Effector memory CD4-positive, alpha-beta T cell (primary cell): ENCODE results near the gene ERC2.

Experiments used
- DNase-seq, 3 donors: peaks; one replicate each; pipeline ENCODE4 v3.0.0-alpha.2; 2020
- H3K27ac ChIP-seq: 2 replicates; pipeline ENCODE4 v1.7.0; 2013; ENCODE audit warnings: mild to moderate bottlenecking, low read length, moderate library complexity; ENCODE audit not compliant: insufficient read depth, poor library complexity, severe bottlenecking
- H3K27me3 ChIP-seq: replicated peaks from 2 replicates; pipeline ENCODE4 v1.7.0; 2013; ENCODE audit warnings: mild to moderate bottlenecking, low read length; ENCODE audit not compliant: insufficient read depth, control insufficient read depth, poor library complexity, severe bottlenecking
- H3K36me3 ChIP-seq: 2 replicates; pipeline ENCODE4 v1.7.0; 2013; ENCODE audit warnings: mild to moderate bottlenecking, low read length, moderate library complexity; ENCODE audit not compliant: control insufficient read depth, insufficient read depth
- H3K4me1 ChIP-seq: 2 replicates; pipeline ENCODE4 v1.7.0; 2013; ENCODE audit warnings: low read length, mild to moderate bottlenecking; ENCODE audit not compliant: control insufficient read depth, insufficient read depth, poor library complexity, severe bottlenecking
- H3K4me3 ChIP-seq: 2 replicates; pipeline ENCODE4 v1.7.0; 2013; ENCODE audit warnings: low read length, low read depth, mild to moderate bottlenecking; ENCODE audit not compliant: insufficient read depth, poor library complexity, severe bottlenecking
- H3K9me3 ChIP-seq: 2 replicates; pipeline ENCODE4 v1.7.0; 2013; ENCODE audit warnings: mild to moderate bottlenecking, low read length, moderate library complexity; ENCODE audit not compliant: control insufficient read depth

Gene ERC2

DNA sequence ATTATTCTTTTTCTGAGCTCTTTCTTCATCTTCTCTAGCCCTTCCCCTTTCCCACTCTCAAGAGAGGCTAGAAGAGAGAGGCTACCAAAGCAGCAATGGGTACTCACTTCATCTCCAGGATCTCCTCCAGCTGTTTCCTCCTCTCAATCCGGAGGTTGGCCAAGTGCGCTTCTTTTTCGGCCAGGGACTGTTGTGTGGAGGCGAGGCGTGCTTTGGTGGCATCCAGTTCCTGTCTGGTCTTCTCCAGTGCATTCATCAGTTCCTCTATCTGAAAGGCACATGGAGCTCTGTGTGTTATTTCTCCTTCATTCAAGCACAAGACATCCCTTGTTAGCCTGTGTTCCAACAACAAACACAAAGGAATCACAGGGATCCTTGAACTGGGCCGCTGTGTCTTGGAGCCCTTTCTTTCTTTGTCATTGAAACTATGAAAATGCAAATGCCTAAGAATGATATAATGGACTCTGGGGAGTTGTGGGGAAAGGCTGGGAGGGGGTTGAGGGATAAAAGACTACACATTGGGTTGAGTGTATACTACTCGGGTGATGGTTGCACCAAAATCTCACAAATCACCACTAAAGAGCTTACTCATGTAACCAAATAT is 579.9 kb downstream of the ERC2 start:
- Histone ChIP-seq H3K4me1 (no peaks in the 10 kb centered on the region), H3K4me3 (no peak overlapping the region), H3K27ac (no peak overlapping the region), H3K27me3 (no peaks in the 10 kb centered on the region), H3K36me3 (no peaks in the 10 kb centered on the region), H3K9me3 (no peaks in the 10 kb centered on the region)
- no peak for DNase-seq

DNA sequence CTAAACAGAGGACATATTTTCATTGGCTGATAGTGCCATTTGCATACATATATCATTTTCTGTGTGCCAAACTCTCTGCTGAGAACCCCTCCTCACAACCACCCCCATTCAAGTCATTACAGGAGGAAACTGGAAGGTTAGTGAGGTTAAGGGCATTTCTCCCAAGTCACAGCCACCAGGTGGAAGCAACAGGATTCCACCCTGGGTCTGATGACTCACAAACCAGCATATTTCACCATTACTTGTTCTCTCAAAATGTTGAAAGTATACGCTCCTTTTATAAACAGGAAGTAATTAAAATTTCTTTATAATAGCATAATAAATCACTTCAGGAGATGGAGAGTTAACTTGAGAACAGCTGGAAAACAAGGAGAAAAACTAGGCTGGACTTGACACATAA is 582.5 kb downstream of the ERC2 start:
- H3K4me3 ChIP-seq = no peak overlapping the region
- no peak overlapping the region for H3K27ac ChIP-seq
- H3K36me3 ChIP-seq = no peaks in the 10 kb centered on the region
- no peaks in the 10 kb centered on the region for H3K27me3 ChIP-seq
- H3K9me3 ChIP-seq = no peaks in the 10 kb centered on the region
- no peak for DNase-seq
- no peaks in the 10 kb centered on the region for H3K4me1 ChIP-seq

DNA sequence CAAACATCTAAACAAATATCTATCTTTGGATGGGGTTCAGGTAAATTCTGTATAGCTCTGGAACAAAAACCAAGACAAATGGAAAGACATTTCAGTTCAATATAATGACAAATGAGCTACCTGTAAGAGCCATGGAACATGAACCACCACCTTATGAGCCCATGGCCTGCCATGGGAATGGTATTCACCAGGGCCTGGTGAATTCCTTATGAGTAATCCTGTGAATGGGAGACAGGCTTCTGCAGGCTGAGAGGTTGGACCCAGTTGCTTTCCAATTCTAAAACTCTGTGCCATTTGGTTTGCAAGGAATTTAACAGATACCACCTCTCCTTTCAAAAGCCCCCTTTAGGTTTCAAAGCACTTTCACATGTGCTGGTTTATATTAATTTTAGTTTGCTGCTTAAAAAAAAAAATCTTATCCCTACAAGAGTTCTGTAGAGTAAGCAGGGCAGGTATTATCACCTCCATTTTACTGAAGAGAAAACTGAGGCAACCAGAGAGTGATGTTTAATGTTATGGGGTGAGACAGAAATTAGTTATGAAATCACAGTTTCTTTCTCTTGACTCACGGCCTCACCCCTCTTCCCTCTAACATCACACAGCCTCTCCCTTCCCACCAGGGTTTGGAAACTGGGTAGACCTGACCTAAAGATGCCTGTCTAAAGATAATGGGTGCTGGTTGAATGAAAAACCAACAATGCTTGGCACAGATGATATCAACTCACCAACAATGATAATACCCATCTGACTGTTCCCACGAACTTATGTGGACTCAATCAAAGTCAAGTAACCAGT is 583.6 kb downstream of the ERC2 start:
- no peak for DNase-seq
- H3K27me3 ChIP-seq = no peaks in the 10 kb centered on the region
- H3K36me3 ChIP-seq = no peaks in the 10 kb centered on the region
- H3K4me1 ChIP-seq = no peaks in the 10 kb centered on the region
- no peak overlapping the region for H3K4me3 ChIP-seq
- H3K27ac ChIP-seq = no peak overlapping the region
- no peaks in the 10 kb centered on the region for H3K9me3 ChIP-seq

DNA sequence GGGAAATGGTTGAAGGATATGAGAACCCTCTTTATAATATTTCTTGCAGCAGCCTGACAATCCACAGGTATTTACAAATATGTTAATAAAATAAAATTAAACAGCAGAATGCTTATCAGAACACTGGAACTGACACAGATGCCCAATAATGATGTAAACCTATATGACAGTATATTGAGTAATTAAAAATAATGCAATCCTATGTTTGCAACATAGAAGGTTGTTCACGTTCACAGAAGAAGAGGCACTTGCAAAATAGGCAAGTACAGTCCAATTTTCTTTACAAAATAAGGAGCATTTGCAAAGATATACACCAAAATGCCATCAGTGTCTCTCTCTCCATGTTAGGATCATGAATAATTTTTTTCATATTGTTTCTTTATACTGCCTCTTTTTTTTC is 584.2 kb downstream of the ERC2 start:
- no peak for DNase-seq
- H3K27ac ChIP-seq = no peak overlapping the region
- H3K4me1 ChIP-seq = no peaks in the 10 kb centered on the region
- no peaks in the 10 kb centered on the region for H3K9me3 ChIP-seq
- H3K4me3 ChIP-seq = no peak overlapping the region
- H3K27me3 ChIP-seq = no peaks in the 10 kb centered on the region
- no peaks in the 10 kb centered on the region for H3K36me3 ChIP-seq

DNA sequence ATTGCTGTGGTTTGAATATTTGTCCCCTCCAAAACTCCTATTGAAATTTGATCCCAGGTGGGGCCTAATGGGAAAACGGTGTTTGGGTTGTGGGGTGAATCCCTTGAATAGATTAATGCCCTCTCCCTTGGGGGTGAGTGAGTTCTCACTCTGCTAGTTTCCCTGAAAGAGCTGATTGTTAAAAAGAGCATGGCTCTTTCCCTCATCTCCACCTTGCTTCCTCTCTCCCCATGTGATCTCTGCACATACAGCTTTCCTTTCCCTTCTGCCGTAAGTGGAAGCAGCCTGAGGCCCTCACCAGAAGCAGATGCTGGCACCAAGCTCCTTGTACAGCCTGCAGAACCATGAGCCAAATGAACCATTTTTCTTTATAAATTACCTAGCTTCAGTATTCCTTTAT is 586.3 kb downstream of the ERC2 start:
- Histone ChIP-seq H3K4me1 (no peaks in the 10 kb centered on the region), H3K4me3 (no peak overlapping the region), H3K36me3 (no peaks in the 10 kb centered on the region), H3K9me3 (no peaks in the 10 kb centered on the region), H3K27ac (no peak overlapping the region), H3K27me3 (no peaks in the 10 kb centered on the region)
- DNase-seq = no peak

DNA sequence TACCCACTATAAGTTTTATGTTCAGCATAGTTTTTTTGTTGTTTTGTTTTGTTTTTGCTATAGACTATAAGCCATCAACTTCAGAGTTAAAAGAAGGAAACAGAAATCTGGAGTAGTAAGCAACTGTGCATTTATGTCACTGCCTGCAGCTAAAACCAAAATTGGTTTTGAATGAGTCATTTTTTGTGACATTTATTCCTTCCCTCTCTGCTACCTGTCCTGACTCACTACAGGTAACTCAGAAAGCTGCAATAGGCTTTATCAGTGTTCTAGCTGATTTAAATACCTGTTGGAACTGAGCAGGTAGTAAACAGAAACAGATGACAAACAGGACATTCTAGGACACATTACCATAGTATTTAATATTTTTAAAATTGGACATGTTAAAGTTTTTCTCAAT is 587.9 kb downstream of the ERC2 start:
- Histone ChIP-seq H3K4me1 (no peaks in the 10 kb centered on the region), H3K9me3 (no peaks in the 10 kb centered on the region), H3K36me3 (no peaks in the 10 kb centered on the region), H3K4me3 (no peak overlapping the region), H3K27ac (no peak overlapping the region), H3K27me3 (no peaks in the 10 kb centered on the region)
- DNase-seq = no peak

DNA sequence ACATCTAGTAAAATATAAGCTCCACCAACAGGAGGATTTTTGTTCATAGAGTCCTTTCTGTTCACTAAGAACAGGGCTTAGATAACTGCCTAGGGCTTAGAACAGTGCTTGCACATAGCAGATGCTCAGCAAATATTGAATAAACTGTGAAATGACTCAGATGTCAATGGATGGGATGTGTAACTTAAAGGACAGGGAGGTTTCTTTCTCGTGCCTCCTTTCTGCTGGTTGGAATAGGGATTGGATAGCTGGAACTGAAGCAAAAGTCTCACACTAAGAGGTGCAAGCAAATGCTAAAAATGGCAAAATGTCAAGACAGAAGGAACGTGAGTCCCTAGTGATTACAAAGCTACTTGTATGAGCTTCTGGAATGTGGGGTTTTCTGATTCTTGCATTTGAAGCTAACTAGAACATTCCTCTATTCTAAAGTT is 588.4 kb downstream of the ERC2 start:
- no peaks in the 10 kb centered on the region for H3K36me3 ChIP-seq
- H3K9me3 ChIP-seq = no peaks in the 10 kb centered on the region
- no peak for DNase-seq
- no peaks in the 10 kb centered on the region for H3K4me1 ChIP-seq
- no peaks in the 10 kb centered on the region for H3K27me3 ChIP-seq
- no peak overlapping the region for H3K4me3 ChIP-seq
- no peak overlapping the region for H3K27ac ChIP-seq

DNA sequence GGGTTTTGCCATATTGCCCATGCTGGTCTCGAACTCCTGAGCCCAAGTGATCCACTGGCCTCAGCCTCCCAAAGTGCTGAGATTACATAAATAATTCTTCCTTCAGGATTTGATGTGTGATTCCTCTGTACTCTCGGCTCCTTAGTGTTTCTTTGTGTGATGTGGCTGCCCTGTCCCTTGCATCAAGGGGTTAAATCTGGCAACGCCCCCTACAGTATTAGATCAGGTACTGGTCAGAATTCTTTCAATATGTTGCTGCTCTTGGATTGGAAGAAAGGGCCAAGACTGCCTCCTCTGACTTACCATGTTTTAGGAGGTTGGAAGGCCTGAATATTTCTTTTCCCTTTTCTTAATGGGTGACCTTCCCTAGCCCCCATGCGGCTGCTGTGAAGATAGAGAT is 590.6 kb downstream of the ERC2 start:
- no peak overlapping the region for H3K4me3 ChIP-seq
- H3K27ac ChIP-seq = no peak overlapping the region
- H3K27me3 ChIP-seq = no peaks in the 10 kb centered on the region
- H3K9me3 ChIP-seq = no peaks in the 10 kb centered on the region
- H3K4me1 ChIP-seq = no peaks in the 10 kb centered on the region
- H3K36me3 ChIP-seq = no peaks in the 10 kb centered on the region
- no peak for DNase-seq

DNA sequence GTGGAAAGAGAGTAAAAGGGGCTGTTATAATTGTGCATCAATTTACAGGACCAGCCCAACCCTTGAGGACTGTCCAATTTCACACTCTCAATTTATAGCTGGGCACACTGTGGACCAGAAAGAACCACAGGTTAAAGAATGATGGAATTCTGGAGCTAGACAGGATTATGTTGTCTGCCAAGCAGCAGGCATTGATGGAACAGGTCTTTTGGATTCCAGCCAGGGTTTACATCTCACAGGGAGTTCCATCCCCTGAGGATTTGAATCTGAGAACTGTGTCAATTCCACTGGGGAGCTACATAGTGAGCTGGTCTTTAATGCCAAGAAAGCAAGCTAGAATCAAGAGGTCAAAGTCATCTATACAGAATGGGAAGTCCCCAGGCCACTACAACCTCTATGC is 591.7 kb downstream of the ERC2 start:
- DNase-seq = no peak
- Histone ChIP-seq H3K36me3 (no peaks in the 10 kb centered on the region), H3K27me3 (no peaks in the 10 kb centered on the region), H3K9me3 (no peaks in the 10 kb centered on the region), H3K27ac (no peak overlapping the region), H3K4me1 (no peaks in the 10 kb centered on the region), H3K4me3 (no peak overlapping the region)

DNA sequence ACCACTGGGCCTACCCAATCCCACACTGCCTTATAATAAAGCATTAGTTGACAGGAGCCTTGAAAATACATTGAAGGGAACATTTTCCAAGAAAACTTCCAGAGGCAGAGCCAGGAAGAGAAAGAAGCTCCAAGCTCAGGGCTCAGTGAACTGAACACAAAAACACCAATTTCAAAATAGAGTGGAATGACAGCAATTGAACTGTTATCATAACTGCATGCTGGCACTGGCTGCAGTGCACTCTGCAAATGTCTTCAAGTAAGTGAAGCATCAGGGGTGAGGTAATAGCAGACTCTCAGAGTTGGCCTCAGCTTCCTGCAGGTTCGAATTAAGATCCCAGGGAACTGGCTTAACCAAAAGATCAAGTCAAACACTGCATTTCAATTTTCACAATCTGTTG is 593.2 kb downstream of the ERC2 start:
- no peak overlapping the region for H3K4me3 ChIP-seq
- H3K27ac ChIP-seq = no peak overlapping the region
- DNase-seq = no peak
- no peaks in the 10 kb centered on the region for H3K4me1 ChIP-seq
- no peaks in the 10 kb centered on the region for H3K27me3 ChIP-seq
- H3K9me3 ChIP-seq = no peaks in the 10 kb centered on the region
- no peaks in the 10 kb centered on the region for H3K36me3 ChIP-seq
